GM20431 (cell line): ENCODE measurements around the gene C4B.
"Not testable (repeated sequence)": the region's sequence is repeated elsewhere in the genome, so short reads cannot be mapped to it uniquely, and the experiment has no call there.

Experiments used
- in situ Hi-C: fragments of 300-500 bp; cut with MseI, MboI; formaldehyde crosslinking; loops from one replicate; pipeline ENCODE4 v1.15.0; 2020; ENCODE audit warnings: low sequenced_read_pairs; ENCODE audit not compliant: unreplicated experiment

Gene C4B

GRCh38 chr6:32047855-32048766, 33.5 kb downstream of the C4B start:
- in situ Hi-C loops, result no loop called here

- in situ Hi-C loops, result not testable (repeated sequence)
These were observed 34.6 kb downstream of the C4B start for GRCh38 chr6:32049149-32049548.

- in situ Hi-C loops, result not testable (repeated sequence)
These were observed 35.1 kb downstream of the C4B start for GRCh38 chr6:32049736-32050135.

- in situ Hi-C loops, result no loop called here
These were observed 36.0 kb downstream of the C4B start for GRCh38 chr6:32050562-32050961.

DNA sequence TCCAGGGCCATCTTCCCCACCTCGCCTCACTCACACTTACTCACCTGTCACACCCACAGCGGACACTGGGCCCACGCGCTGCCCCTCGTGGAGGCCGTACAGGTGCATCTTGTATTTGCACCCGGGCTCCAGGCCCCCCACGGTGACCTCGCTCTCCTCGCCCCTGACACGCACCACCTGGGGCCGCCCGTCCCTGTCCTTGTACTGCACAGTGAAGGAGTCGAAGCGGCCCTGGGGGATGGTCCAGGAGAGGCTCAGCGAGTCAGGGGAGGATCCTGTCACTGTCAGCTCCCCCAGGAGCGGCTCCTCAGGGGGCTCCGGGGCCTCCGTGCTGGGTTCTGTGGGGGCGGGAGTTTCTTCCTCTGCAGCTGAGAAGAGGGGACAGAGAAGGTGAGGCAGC, 38.0 kb downstream of the C4B start:
- in situ Hi-C loops, result not testable (repeated sequence)

DNA sequence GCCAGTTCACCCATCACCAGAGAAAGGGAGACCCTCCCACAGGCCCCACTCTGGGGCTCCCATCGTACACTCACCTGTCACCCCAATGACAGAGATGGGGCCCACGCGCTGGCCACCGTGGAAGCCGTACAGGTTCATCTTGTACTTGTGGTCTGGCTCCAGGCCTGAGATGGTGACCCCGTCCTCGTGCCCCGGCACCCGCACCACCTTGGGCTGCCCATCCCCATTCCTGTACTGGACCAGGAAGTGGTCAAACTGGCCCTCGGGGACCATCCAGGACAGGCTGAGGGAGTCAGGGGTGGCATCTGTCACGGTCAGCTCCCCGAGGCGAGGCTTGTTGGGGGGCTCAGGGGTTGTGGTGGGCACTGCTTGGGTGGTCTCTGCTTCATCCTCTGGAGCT, 38.7 kb downstream of the C4B start:
- in situ Hi-C loops, result not testable (repeated sequence)

- in situ Hi-C loops, result not testable (repeated sequence)
These were observed 41.2 kb downstream of the C4B start for GRCh38 chr6:32055756-32056155.

DNA sequence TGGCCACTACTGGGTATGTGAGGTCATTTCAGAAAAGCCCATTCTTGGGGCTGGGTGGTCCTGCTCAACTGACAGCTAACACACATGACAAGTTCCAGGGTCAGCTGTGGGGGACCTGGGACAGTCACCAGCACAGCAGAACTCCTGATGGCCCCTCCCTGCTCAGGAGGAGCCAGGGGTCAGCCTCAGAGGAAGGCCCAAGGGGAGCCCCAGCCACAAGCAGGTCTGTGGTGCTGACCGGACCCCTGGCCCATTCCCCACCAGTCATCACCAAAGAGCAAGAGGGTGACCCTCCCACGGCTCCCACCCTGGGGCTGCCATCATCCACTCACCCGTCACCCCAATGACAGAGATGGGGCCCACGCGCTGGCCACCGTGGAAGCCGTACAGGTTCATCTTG, 41.7 kb downstream of the C4B start:
- in situ Hi-C loops, result no loop called here

DNA sequence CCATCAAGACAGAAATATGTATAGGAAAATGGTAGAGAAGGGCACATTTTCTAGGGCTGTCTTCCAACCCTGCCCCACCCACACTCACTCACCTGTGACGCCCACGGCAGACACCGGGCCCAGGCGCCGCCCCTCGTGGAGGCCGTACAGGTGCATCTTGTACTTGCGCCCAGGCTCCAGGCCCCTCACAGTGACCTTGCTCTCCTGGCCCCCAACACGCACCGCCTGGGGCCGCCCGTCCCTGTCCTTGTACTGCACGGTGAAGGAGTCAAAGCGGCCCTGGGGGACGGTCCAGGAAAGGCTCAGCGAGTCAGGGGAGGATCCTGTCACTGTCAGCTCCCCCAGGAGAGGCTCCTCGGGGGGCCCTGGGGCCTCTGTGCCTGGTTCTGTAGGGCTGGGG, 43.4 kb downstream of the C4B start:
- in situ Hi-C loops, result no loop called here

GRCh38 chr6:32058511-32058963, 43.9 kb downstream of the C4B start:
- in situ Hi-C loops, result no loop called here

DNA sequence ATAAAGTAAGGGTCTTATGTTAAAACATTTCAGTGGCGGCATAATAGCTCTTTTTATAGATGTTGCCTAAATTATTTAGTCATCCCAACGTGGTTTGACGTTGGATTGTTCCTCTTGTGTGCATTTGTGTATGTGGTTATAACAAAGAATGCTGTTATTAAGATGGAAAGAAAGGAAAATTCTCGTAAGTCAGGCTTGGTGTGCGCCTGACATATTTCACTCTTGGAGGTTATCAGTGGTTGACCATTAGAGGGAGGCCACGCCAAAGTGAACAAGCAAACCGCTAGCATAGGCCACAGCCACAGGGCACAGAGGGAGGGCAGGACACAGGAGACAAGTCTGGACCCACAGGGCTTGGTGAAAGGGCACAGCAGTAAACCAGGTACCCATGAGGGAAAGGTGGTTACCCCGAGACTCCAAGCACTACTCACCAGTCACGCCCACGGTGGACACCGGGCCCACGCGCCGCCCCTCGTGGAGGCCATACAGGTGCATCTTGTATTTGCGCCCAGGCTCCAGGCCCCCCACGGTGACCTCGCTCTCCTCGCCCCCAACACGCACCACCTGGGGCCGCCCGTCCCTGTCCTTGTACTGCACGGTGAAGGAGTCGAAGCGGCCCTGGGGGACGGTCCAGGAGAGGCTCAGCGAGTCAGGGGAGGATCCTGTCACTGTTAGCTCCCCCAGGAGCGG, 46.5 kb downstream of the C4B start:
- in situ Hi-C loops, result no loop called here

- in situ Hi-C loops, result no loop called here
These were observed 50.1 kb downstream of the C4B start for GRCh38 chr6:32064706-32065105.

GRCh38 chr6:32067521-32067920, 52.9 kb downstream of the C4B start:
- in situ Hi-C loops, result not testable (repeated sequence)

DNA sequence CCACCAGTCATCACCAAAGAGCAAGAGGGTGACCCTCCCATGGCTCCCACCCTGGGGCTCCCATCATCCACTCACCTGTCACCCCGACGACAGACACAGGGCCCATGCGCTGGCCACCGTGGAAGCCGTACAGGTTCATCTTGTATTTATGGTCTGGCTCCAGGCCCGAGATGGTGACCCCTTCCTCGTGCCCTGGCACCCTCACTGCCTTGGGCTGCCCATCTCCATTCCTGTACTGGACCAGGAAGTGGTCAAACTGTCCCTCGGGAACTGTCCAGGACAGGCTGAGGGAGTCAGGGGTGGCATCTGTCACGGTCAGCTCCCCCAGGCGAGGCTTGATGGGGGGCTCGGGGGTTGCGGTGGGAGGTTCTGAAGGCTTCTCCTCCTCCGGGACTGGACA, 53.7 kb downstream of the C4B start:
- in situ Hi-C loops, result not testable (repeated sequence)

- in situ Hi-C loops, result no loop called here
These were observed 54.3 kb downstream of the C4B start for GRCh38 chr6:32068867-32069266.

GRCh38 chr6:32069460-32069859, 54.9 kb downstream of the C4B start:
- in situ Hi-C loops, result no loop called here

- in situ Hi-C loops, result no loop called here
These were observed 55.4 kb downstream of the C4B start for GRCh38 chr6:32069878-32070515.

GRCh38 chr6:32070814-32071543, 56.4 kb downstream of the C4B start:
- in situ Hi-C loops, result no loop called here

DNA sequence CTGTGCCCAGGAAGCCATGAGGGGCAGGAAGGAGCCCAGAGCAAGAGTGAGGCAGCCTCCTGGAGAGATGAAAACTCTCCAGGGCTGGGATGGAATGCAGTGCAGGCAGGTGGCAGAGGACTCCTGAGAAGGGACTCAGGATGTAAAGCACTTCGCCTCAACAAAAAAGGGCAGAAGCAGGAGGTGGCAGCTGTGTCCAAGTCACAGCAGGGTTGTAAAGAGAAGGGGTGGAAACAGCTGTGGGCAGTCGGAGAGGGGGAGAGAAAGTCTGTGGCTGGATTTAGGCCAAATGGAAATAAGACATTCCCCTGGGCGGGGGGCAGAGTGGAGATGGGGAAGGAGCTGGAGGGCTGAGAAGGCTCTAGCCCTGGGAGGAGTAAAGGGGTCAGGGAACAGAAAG, 58.5 kb downstream of the C4B start:
- in situ Hi-C loops, result no loop called here

DNA sequence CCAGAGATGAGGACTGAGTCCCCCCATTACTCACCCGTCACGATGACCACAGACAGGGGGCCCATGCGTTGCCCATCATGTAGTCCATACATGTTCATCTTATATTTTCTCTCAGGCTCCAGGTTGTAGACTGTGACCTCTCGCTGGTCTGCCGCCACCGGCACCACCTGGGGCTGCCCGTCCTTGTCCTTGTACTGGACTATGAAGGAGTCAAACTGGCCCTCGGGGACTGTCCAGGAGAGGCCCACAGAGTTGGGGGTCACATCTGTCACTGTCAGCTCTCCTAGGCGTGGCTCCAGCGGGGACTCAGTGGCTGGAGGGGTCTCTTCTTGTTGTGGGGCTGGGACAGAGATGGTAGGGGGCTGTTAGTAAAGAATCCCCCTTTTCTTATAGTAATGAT, 59.0 kb downstream of the C4B start:
- in situ Hi-C loops, result no loop called here
